Thyroid gland (tissue), 4 donors: Measurements from ENCODE around the gene PEX14.

ENCODE experiments used
- POLR2A ChIP-seq, 2 donors: fragments of 450-650 bp; IDR thresholded peaks; one replicate each; pipeline ENCODE4 v1.6.1; 2017; ENCODE audit warnings: antibody characterized with exemption in 2 of 2, mild to moderate bottlenecking in 2 of 2, moderate library complexity in 1 of 2
- TF ChIP-seq, protein P1 (sequence below), 6 experiments: fragments of 200-600 bp in 3 of 6; fragments of 450-650 bp in 3 of 6; sonication (generic) in 3 of 6; IDR thresholded peaks; one replicate each; pipeline ENCODE4 v1.5.1; 2016 to 2019; ENCODE audit warnings: antibody characterized with exemption in 6 of 6, mild to moderate bottlenecking in 2 of 6, inconsistent platforms in 1 of 6, moderate library complexity in 1 of 6

DNA sequence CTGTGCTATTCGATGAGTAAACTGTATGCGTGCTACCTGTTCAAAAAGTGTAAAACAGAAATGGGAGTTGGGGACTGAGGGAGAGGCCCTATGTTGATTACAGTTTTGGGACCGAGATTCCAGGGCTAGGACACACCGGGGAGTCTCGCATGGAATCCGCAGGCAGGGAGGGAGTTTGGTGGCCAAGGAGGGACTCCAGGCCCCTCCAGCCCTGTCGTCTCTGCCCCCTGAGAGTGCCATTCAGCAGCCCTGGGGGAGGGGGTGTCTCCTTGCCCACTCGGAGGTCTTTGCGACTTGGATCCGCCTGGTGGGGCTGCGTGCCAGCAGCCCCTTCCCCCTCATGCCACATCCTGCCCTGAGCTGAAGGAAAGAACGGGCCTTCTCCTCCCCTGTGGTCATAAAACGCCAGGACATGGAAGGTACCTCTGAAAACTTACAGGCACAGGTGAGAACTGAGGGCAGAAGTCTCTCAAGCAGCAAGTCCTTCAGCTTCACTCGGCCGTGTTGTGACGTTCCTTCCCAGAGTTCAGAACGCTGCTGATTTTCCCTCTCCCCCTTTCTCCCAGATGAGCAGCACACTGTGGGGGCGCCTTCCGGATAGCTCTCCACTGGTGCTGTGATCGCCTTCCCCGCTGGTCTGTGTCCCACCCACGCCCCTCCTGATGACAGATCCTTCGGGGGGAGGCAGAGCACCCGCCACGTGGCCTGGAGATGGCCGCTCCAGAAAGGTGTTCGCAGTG is 141.4 kb downstream of the PEX14 start:
- TF ChIP-seq, protein P1, sequence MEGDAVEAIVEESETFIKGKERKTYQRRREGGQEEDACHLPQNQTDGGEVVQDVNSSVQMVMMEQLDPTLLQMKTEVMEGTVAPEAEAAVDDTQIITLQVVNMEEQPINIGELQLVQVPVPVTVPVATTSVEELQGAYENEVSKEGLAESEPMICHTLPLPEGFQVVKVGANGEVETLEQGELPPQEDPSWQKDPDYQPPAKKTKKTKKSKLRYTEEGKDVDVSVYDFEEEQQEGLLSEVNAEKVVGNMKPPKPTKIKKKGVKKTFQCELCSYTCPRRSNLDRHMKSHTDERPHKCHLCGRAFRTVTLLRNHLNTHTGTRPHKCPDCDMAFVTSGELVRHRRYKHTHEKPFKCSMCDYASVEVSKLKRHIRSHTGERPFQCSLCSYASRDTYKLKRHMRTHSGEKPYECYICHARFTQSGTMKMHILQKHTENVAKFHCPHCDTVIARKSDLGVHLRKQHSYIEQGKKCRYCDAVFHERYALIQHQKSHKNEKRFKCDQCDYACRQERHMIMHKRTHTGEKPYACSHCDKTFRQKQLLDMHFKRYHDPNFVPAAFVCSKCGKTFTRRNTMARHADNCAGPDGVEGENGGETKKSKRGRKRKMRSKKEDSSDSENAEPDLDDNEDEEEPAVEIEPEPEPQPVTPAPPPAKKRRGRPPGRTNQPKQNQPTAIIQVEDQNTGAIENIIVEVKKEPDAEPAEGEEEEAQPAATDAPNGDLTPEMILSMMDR (IDR thresholded peaks at IDR 0.05): peak in 4 of 6 experiments; percentile 33 to 65 (median 45)
- TF ChIP-seq POLR2A (IDR thresholded peaks at IDR 0.05): peak in 1 of 2 donors; percentile 20
